IMR-90 (cell line): ENCODE measurements around the gene FAAP24. TPM values are rescaled to one million over a fixed set of nuclear protein-coding genes. Genes with fewer than 3 reads are reported as not detected.

Experiments
- ATAC-seq: fragments of 200-7000 bp; cut with Tn5 transposase; 2 replicates; pipeline ENCODE4 v1.9.1; 2020; ENCODE audit warnings: low read depth, mild to moderate bottlenecking, moderate library complexity
- BruUV-seq: library from RNA; stranded (reverse); fragments of 400-500 nt; replicated peaks from 2 replicates; lab custom pipeline; 2021; lab: Mats Ljungman, UMichigan
- CTCF ChIA-PET: fragments of 300-600 bp; formaldehyde crosslinking; extraction: SDS; loops from one replicate; lab custom pipeline; 2021; ENCODE audit warnings: antibody characterized with exemption; lab: Yijun Ruan, JAX
- POLR2A ChIA-PET: fragments of 300-600 bp; sonication (Branson Sonifier 250); formaldehyde crosslinking; loops from one replicate; lab custom pipeline; 2022; ENCODE audit warnings: antibody characterized with exemption; ENCODE audit not compliant: unreplicated experiment; lab: Charles Lee
- DNase-seq: peaks from one replicate; pipeline ENCODE4 v3.0.0; 2013
- H2AFZ ChIP-seq: replicated peaks from 2 replicates; pipeline ENCODE3; 2013; ENCODE audit warnings: low read length, mild to moderate bottlenecking; ENCODE audit not compliant: poor library complexity
- H2AK5ac ChIP-seq: 2 replicates; pipeline ENCODE4 v1.6.1; 2013; ENCODE audit warnings: low read depth, low read length, inconsistent platforms
- H2AK9ac ChIP-seq: replicated peaks from 2 replicates; pipeline ENCODE3; 2013; ENCODE audit warnings: mild to moderate bottlenecking, low read depth, low read length, moderate library complexity; ENCODE audit not compliant: poor library complexity
- H2BK120ac ChIP-seq: 2 replicates; pipeline ENCODE4 v1.6.1; 2013; ENCODE audit warnings: low read depth, low read length, inconsistent platforms
- H2BK15ac ChIP-seq: 3 replicates; pipeline ENCODE4 v1.6.1; 2013; ENCODE audit warnings: low read depth, low read length, inconsistent platforms
- H2BK20ac ChIP-seq: 2 replicates; pipeline ENCODE4 v1.6.1; 2013; ENCODE audit warnings: low read depth, mild to moderate bottlenecking, inconsistent platforms, low read length, moderate library complexity
- H2BK5ac ChIP-seq: 2 replicates; pipeline ENCODE4 v1.6.1; 2013; ENCODE audit warnings: mild to moderate bottlenecking, low read depth, low read length, inconsistent platforms; ENCODE audit not compliant: poor library complexity, severe bottlenecking
- H3K14ac ChIP-seq: replicated peaks from 2 replicates; pipeline ENCODE4 v1.6.1; 2013; ENCODE audit warnings: low read depth, low read length, inconsistent platforms
- H3K18ac ChIP-seq: 2 replicates; pipeline ENCODE4 v1.6.1; 2013; ENCODE audit warnings: low read depth, low read length, control low read depth
- H3K23ac ChIP-seq: 2 replicates; pipeline ENCODE4 v1.6.1; 2013; ENCODE audit warnings: low read depth, low read length, inconsistent platforms
- H3K27ac ChIP-seq: 2 replicates; pipeline ENCODE4 v1.5.1; 2013; ENCODE audit warnings: mild to moderate bottlenecking, control low read depth, low read length; ENCODE audit not compliant: insufficient read depth
- H3K27me3 ChIP-seq: 2 replicates; pipeline ENCODE4 v1.6.1; 2013; ENCODE audit warnings: low read length; ENCODE audit not compliant: control insufficient read depth, insufficient read depth
- H3K36me3 ChIP-seq: 2 replicates; pipeline ENCODE4 v1.6.1; 2013; ENCODE audit warnings: low read length, mixed read lengths; ENCODE audit not compliant: control insufficient read depth, insufficient read depth
- H3K4ac ChIP-seq: 2 replicates; pipeline ENCODE4 v1.6.1; 2013; ENCODE audit warnings: low read depth, low read length, inconsistent platforms
- H3K4me1 ChIP-seq: 2 replicates; pipeline ENCODE4 v1.6.1; 2013; ENCODE audit warnings: low read length, mixed read lengths; ENCODE audit not compliant: control insufficient read depth, insufficient read depth
- H3K4me2 ChIP-seq: 2 replicates; pipeline ENCODE4 v1.6.1; 2013; ENCODE audit warnings: low read depth, mild to moderate bottlenecking, control low read depth, low read length, moderate library complexity
- H3K4me3 ChIP-seq: 2 replicates; pipeline ENCODE4 v1.5.1; 2013; ENCODE audit warnings: low read depth, mild to moderate bottlenecking, control low read depth, low read length, moderate library complexity; ENCODE audit not compliant: insufficient read depth
- H3K56ac ChIP-seq: 2 replicates; pipeline ENCODE4 v1.6.1; 2013; ENCODE audit warnings: low read length, inconsistent platforms; ENCODE audit not compliant: insufficient read depth; ENCODE audit errors: extremely low read depth
- H3K79me1 ChIP-seq, 2 experiments: 2 replicates each; pipeline ENCODE4 v1.6.1; 2013; ENCODE audit warnings: low read length in 2 of 2, inconsistent platforms in 1 of 2, low read depth in 1 of 2
- H3K9ac ChIP-seq: 2 replicates; pipeline ENCODE4 v1.6.1; 2013; ENCODE audit warnings: low read depth, low read length, control low read depth
- H3K9me1 ChIP-seq: 2 replicates; pipeline ENCODE4 v1.6.1; 2013; ENCODE audit warnings: low read length, inconsistent platforms; ENCODE audit not compliant: insufficient read depth
- H3K9me3 ChIP-seq: 2 replicates; pipeline ENCODE4 v1.6.1; 2013; ENCODE audit warnings: low read length; ENCODE audit not compliant: control insufficient read depth, insufficient read depth
- H4K20me1 ChIP-seq: 2 replicates; pipeline ENCODE4 v1.6.1; 2013; ENCODE audit warnings: low read length, inconsistent platforms; ENCODE audit not compliant: insufficient read depth
- H4K5ac ChIP-seq: 2 replicates; pipeline ENCODE4 v1.6.1; 2013; ENCODE audit warnings: mild to moderate bottlenecking, low read depth, low read length, control low read depth
- H4K8ac ChIP-seq, 2 experiments: 2 replicates each; pipeline ENCODE4 v1.6.1; 2013; ENCODE audit warnings: low read depth in 2 of 2, low read length in 2 of 2, control low read depth in 1 of 2, inconsistent platforms in 1 of 2
- H4K91ac ChIP-seq: 2 replicates; pipeline ENCODE4 v1.6.1; 2013; ENCODE audit warnings: low read depth, low read length, inconsistent platforms; ENCODE audit not compliant: insufficient read depth
- BHLHE40 ChIP-seq: fragments of 150-350 bp; IDR thresholded peaks from 2 replicates; pipeline ENCODE4 v1.6.1; 2016; ENCODE audit warnings: mild to moderate bottlenecking, low read depth, low read length
- CEBPB ChIP-seq: IDR thresholded peaks from 2 replicates; pipeline ENCODE4 v1.6.1; 2012; ENCODE audit warnings: low read depth, low read length, improper control_type of control experiment
- CHD1 ChIP-seq: IDR thresholded peaks from 2 replicates; pipeline ENCODE4 v1.6.1; 2012; ENCODE audit warnings: low read depth, low read length, improper control_type of control experiment
- CTCF ChIP-seq: conservative IDR thresholded peaks from 2 replicates; pipeline ENCODE4 v1.5.1; 2012; ENCODE audit warnings: mild to moderate bottlenecking, low read depth, low read length, improper control_type of control experiment
- ELK1 ChIP-seq: fragments of 150-350 bp; IDR thresholded peaks from 2 replicates; pipeline ENCODE4 v1.6.1; 2016; ENCODE audit warnings: low read depth, mild to moderate bottlenecking, low read length, moderate library complexity, borderline replicate concordance
- FOS ChIP-seq: fragments of 150-350 bp; IDR thresholded peaks from 2 replicates; pipeline ENCODE4 v1.6.1; 2016; ENCODE audit warnings: low read depth, low read length
- MAFK ChIP-seq: IDR thresholded peaks from 2 replicates; pipeline ENCODE4 v1.6.1; 2012; ENCODE audit warnings: low read depth, low read length, improper control_type of control experiment
- MAZ ChIP-seq: IDR thresholded peaks from 2 replicates; pipeline ENCODE4 v1.6.1; 2012; ENCODE audit warnings: low read depth, mild to moderate bottlenecking, low read length, improper control_type of control experiment, moderate library complexity, borderline replicate concordance
- MXI1 ChIP-seq: IDR thresholded peaks from 2 replicates; pipeline ENCODE4 v1.6.1; 2012; ENCODE audit warnings: low read depth, mild to moderate bottlenecking, low read length, moderate library complexity, borderline replicate concordance
- NFE2L2 ChIP-seq: fragments of 150-350 bp; IDR thresholded peaks from 2 replicates; pipeline ENCODE4 v1.6.1; 2016; ENCODE audit warnings: low read depth, mild to moderate bottlenecking, low read length
- POLR2A ChIP-seq: IDR thresholded peaks from 2 replicates; pipeline ENCODE4 v1.6.1; 2012; ENCODE audit warnings: mild to moderate bottlenecking, low read depth, low read length
- RAD21 ChIP-seq: IDR thresholded peaks from 2 replicates; pipeline ENCODE4 v1.6.1; 2012; ENCODE audit warnings: low read length, improper control_type of control experiment
- RCOR1 ChIP-seq: IDR thresholded peaks from 2 replicates; pipeline ENCODE4 v1.6.1; 2012; ENCODE audit warnings: mild to moderate bottlenecking, low read length, improper control_type of control experiment; ENCODE audit not compliant: insufficient replicate concordance
- RFX5 ChIP-seq: IDR thresholded peaks from 2 replicates; pipeline ENCODE4 v1.8.0; 2012; ENCODE audit warnings: low read depth, mild to moderate bottlenecking, low read length, moderate library complexity
- SMC3 ChIP-seq: fragments of 150-350 bp; IDR thresholded peaks from 2 replicates; pipeline ENCODE4 v1.6.1; 2016; ENCODE audit warnings: low read depth, mild to moderate bottlenecking, antibody characterized with exemption, low read length, moderate library complexity
- USF2 ChIP-seq: fragments of 150-350 bp; IDR thresholded peaks from 2 replicates; pipeline ENCODE4 v1.6.1; 2017; ENCODE audit warnings: mild to moderate bottlenecking, antibody characterized with exemption, low read length, low read depth
- WGBS, 2 experiments: methylation state at CpG; one replicate each; pipeline versions ENCODE4 v1.1.5 to v1.1.7; 2013; ENCODE audit warnings: missing lambda C conversion rate in 2 of 2; ENCODE audit not compliant: insufficient read length in 1 of 2; ENCODE audit errors: extremely low coverage in 2 of 2; 5-methylcytosine and 5-hydroxymethylcytosine counted together
- dilution Hi-C: fragments of 300-500 bp; cut with HindIII; formaldehyde crosslinking; loops from one replicate; pipeline ENCODE4 v1.14.3; 2018; ENCODE audit warnings: low sequenced_read_pairs; ENCODE audit not compliant: unreplicated experiment
- in situ Hi-C: fragments of 300-500 bp; cut with MboI; formaldehyde crosslinking; loops from 3 replicates; pipeline ENCODE4 v1.14.3; 2019; ENCODE audit warnings: low sequenced_read_pairs, inconsistent platforms, mixed read lengths
- intact Hi-C: fragments of 100-400 bp; cut with micrococcal nuclease; formaldehyde crosslinking; loops from 2 replicates; pipeline ENCODE4 v1.10.0; 2022
- polyA plus RNA-seq, 3 experiments: library from polyadenylated mRNA; depleted of rRNA; stranded (reverse); fragments of >200 nt; gene quantifications; 2 replicates each; pipeline ENCODE4 v1.2.3, GENCODE V29; 2012; ENCODE audit warnings: low replicate concordance in 1 of 3
- total RNA-seq: library from RNA; depleted of rRNA; stranded (reverse); fragments of >200 nt; gene quantifications from 2 replicates; pipeline ENCODE4 v1.2.3, GENCODE V29; 2012

Gene FAAP24
- total and polyA plus RNA-seq, 2 of the 4 experiments (the other 2 are of a cell fraction) = 2.2 to 2.3 TPM

GRCh38 chr19:32935629-32936028, 36.4 kb upstream of the FAAP24 start:
- Histone ChIP-seq H3K9me1 (no peaks in the 10 kb centered on the region; the same call in 1 of the 2 replicates), H2AK5ac (no peak overlapping the region), H3K4me1 (no peaks in the 10 kb centered on the region), H3K56ac (no peak overlapping the region), H3K27me3 (no peaks in the 10 kb centered on the region), H3K9ac (no peak overlapping the region), H3K4me2 (no peak overlapping the region), H2BK20ac (no peak overlapping the region), H2BK15ac (no peak overlapping the region), H2AFZ (no peak overlapping the region), H4K91ac (no peak overlapping the region), H4K20me1 (no peaks in the 10 kb centered on the region), H3K9me3 (no peaks in the 10 kb centered on the region), H2AK9ac (no peak overlapping the region), H3K36me3 (peaks cover 21% of the 10 kb centered on the region), H2BK120ac (no peak overlapping the region), H2BK5ac (no peak overlapping the region), H3K14ac (no peak overlapping the region), H4K5ac (no peak overlapping the region), H3K18ac (no peak overlapping the region), H3K4me3 (no peak overlapping the region), H3K27ac (no peak overlapping the region), H3K23ac (no peak overlapping the region), H4K8ac (no peak overlapping the region), H3K79me1 (no peaks in the 10 kb centered on the region), H3K4ac (no peak overlapping the region)
- TF ChIP-seq CHD1 (no peak), POLR2A (no peak), SMC3 (no peak), CEBPB (no peak), MXI1 (no peak), RAD21 (no peak), MAZ (no peak), MAFK (no peak), CTCF (no peak), ELK1 (no peak), NFE2L2 (no peak), RCOR1 (no peak), USF2 (no peak), FOS (no peak), BHLHE40 (no peak), RFX5 (no peak)
- DNase-seq = no peak
- ChIA-PET POLR2A (interaction anchor here (0.6 kb wide), 1 partner anchor 320 kb away, joined by 3 read pairs; no protein-coding TSS in a partner anchor), CTCF (interaction anchor here (0.6 kb wide), 1 partner anchor 20 kb away, joined by 3 read pairs; no protein-coding TSS in a partner anchor)
- in situ Hi-C loops (no loop called here), intact Hi-C loops (no loop called here), dilution Hi-C loops (no loop called here)
- no peak for ATAC-seq
- 89% methylated on average over 4 of the region's 9 CpGs; no CpG with 5 or more reads in 1 of the 2 experiments for WGBS, 2 experiments
- no TSS peak for BruUV-seq
